ENCODE measurements around the gene CRYBB1. TPM values are rescaled to one million over a fixed set of nuclear protein-coding genes. Genes with fewer than 3 reads are reported as not detected.

The CRYBB1 gene
- total RNA-seq, 1 donor from 2014 or later, result not detected

DNA sequence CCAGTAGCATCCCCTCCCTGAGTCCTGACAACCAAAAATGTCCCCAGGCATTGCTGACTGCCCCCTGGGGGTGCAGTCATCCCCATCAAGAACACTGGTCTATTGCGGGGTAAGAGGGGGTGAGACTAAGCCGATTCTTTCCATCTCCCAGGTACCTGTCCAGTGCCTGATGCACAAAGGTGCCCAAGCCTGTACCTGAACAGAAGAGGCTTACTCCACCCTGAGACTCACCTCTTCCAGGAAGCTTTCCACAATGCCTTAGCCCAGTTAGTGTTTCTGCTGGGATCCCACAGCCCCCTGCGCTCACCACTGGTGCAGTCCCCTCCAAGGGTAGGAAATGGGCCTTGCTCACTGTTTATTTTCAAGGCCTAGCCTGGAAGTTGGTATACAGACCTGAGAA, 50.8 kb downstream of the CRYBB1 start:
- no peaks in the 10 kb centered on the region for H3K9me3 ChIP-seq
- no peaks in the 10 kb centered on the region for H3K27me3 ChIP-seq
- DNase-seq (ENCODE audit: extremely low spot score in 2 of 2), result no peak
- H3K4me3 ChIP-seq, result no peak overlapping the region
- TF ChIP-seq, protein P1, sequence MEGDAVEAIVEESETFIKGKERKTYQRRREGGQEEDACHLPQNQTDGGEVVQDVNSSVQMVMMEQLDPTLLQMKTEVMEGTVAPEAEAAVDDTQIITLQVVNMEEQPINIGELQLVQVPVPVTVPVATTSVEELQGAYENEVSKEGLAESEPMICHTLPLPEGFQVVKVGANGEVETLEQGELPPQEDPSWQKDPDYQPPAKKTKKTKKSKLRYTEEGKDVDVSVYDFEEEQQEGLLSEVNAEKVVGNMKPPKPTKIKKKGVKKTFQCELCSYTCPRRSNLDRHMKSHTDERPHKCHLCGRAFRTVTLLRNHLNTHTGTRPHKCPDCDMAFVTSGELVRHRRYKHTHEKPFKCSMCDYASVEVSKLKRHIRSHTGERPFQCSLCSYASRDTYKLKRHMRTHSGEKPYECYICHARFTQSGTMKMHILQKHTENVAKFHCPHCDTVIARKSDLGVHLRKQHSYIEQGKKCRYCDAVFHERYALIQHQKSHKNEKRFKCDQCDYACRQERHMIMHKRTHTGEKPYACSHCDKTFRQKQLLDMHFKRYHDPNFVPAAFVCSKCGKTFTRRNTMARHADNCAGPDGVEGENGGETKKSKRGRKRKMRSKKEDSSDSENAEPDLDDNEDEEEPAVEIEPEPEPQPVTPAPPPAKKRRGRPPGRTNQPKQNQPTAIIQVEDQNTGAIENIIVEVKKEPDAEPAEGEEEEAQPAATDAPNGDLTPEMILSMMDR (IDR thresholded peaks at IDR 0.05), result no peak
- TF ChIP-seq POLR2A (IDR thresholded peaks at IDR 0.05) (no peak), POLR2AphosphoS5 (IDR thresholded peaks at IDR 0.05; ENCODE audit: insufficient read depth in 1 of 2, low read depth in 1 of 2) (no peak)
- peaks cover 29% of the 10 kb centered on the region for H3K4me1 ChIP-seq
- no peaks in the 10 kb centered on the region for H3K36me3 ChIP-seq
- intact Hi-C loops (cut with DNase I), result no loop called here
- no peak overlapping the region for H3K27ac ChIP-seq

DNA sequence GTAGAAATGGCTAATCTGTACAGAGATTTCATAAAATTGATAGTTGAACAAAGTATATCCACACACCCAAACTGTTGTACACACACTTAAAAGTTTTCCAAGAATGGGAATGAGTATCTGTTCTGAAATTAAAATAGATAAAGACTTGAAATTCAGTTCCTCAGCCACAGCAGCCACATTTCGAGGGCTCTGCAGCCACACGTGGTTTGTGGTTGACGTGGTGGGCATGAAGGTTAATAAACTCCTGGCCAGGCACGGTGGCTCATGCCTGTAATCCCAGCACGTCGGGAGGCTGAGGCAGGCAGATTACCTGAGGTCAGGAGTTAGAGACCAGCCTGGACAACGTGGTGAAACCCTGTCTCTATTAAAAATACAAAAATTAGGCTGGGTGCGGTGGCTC, 51.9 kb downstream of the CRYBB1 start:
- intact Hi-C loops (cut with DNase I), result no loop called here
- TF ChIP-seq POLR2AphosphoS5 (IDR thresholded peaks at IDR 0.05; ENCODE audit: insufficient read depth in 1 of 2, low read depth in 1 of 2), result no peak
- TF ChIP-seq, protein P1 (IDR thresholded peaks at IDR 0.05), result no peak
- no peak for TF ChIP-seq POLR2A (IDR thresholded peaks at IDR 0.05)
- no peak overlapping the region for H3K27ac ChIP-seq
- no peak overlapping the region for H3K4me3 ChIP-seq
- H3K9me3 ChIP-seq, result no peaks in the 10 kb centered on the region
- DNase-seq (ENCODE audit: extremely low spot score in 2 of 2), result no peak
- H3K36me3 ChIP-seq, result no peaks in the 10 kb centered on the region
- H3K4me1 ChIP-seq, result peaks cover 33% of the 10 kb centered on the region
- no peaks in the 10 kb centered on the region for H3K27me3 ChIP-seq

DNA sequence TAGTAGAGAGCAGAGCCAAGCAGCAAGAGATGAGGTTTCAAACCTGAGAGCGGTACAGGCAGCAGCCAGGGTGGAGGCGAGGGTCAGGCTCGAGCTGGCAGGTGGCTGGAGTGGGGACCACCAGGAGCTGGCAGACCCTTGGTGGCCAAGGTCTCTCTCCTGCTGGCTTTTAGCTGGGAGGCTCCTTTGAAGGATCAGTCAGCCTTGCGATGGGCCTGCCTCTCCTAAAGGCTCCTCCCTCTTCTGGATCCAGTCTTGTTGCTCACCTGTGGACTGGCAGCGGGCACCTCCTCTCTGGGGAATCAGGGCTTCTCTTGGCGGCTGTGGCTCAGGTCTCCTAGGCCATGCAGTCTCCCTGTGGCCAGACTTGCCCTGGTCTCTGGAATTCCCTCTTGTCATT, 52.6 kb downstream of the CRYBB1 start:
- H3K27ac ChIP-seq, result no peak overlapping the region
- no peaks in the 10 kb centered on the region for H3K27me3 ChIP-seq
- no peaks in the 10 kb centered on the region for H3K36me3 ChIP-seq
- TF ChIP-seq, protein P1 (IDR thresholded peaks at IDR 0.05), result no peak
- TF ChIP-seq POLR2AphosphoS5 (IDR thresholded peaks at IDR 0.05; ENCODE audit: insufficient read depth in 1 of 2, low read depth in 1 of 2) (no peak), POLR2A (IDR thresholded peaks at IDR 0.05) (no peak)
- intact Hi-C loops (cut with DNase I), result no loop called here
- H3K4me1 ChIP-seq, result peaks cover 33% of the 10 kb centered on the region
- no peaks in the 10 kb centered on the region for H3K9me3 ChIP-seq
- DNase-seq (ENCODE audit: extremely low spot score in 2 of 2), result no peak
- H3K4me3 ChIP-seq, result no peak overlapping the region

GRCh38 chr22:26564672-26565071, 53.2 kb downstream of the CRYBB1 start:
- TF ChIP-seq POLR2AphosphoS5 (IDR thresholded peaks at IDR 0.05; ENCODE audit: insufficient read depth in 1 of 2, low read depth in 1 of 2), result no peak
- TF ChIP-seq, protein P1 (IDR thresholded peaks at IDR 0.05), result no peak
- no peak for TF ChIP-seq POLR2A (IDR thresholded peaks at IDR 0.05)
- peaks cover 33% of the 10 kb centered on the region for H3K4me1 ChIP-seq
- no peak overlapping the region for H3K4me3 ChIP-seq
- no peaks in the 10 kb centered on the region for H3K36me3 ChIP-seq
- DNase-seq (ENCODE audit: extremely low spot score in 2 of 2), result no peak
- intact Hi-C loops (cut with DNase I), result no loop called here
- H3K27me3 ChIP-seq, result no peaks in the 10 kb centered on the region
- no peaks in the 10 kb centered on the region for H3K9me3 ChIP-seq
- no peak overlapping the region for H3K27ac ChIP-seq

- Histone ChIP-seq H3K27ac (no peak overlapping the region), H3K27me3 (no peaks in the 10 kb centered on the region), H3K4me1 (peaks cover 33% of the 10 kb centered on the region), H3K36me3 (no peaks in the 10 kb centered on the region), H3K9me3 (no peaks in the 10 kb centered on the region), H3K4me3 (no peak overlapping the region)
- intact Hi-C loops (cut with DNase I), result no loop called here
- TF ChIP-seq, protein P1 (IDR thresholded peaks at IDR 0.05), result no peak
- no peak for TF ChIP-seq POLR2A (IDR thresholded peaks at IDR 0.05)
- no peak for TF ChIP-seq POLR2AphosphoS5 (IDR thresholded peaks at IDR 0.05; ENCODE audit: insufficient read depth in 1 of 2, low read depth in 1 of 2)
- DNase-seq (ENCODE audit: extremely low spot score in 2 of 2), result no peak
Observed at GRCh38 chr22:26564181-26564580, 53.6 kb downstream of the CRYBB1 start.
